Ovary (tissue), 9 donors: Measurements from ENCODE around the gene ATP13A3. TPM values are rescaled to one million over a fixed set of nuclear protein-coding genes. Genes with fewer than 3 reads are reported as not detected.

Experiments used
- DNase-seq, 5 donors: peaks; one replicate each; pipeline ENCODE4 v3.0.0-alpha.2; 2019 to 2020
- H3K27ac ChIP-seq, 2 donors: fragments of 200-600 bp; one replicate each; pipeline versions ENCODE4 v1.5.1 to v1.8.0; 2019 to 2022
- H3K27me3 ChIP-seq: fragments of 200-600 bp; one replicate; pipeline ENCODE4 v1.8.0; 2022
- H3K36me3 ChIP-seq: fragments of 200-600 bp; sonication (generic); one replicate; pipeline ENCODE4 v1.5.1; 2019
- H3K4me1 ChIP-seq: one replicate; pipeline ENCODE4 v1.8.1; 2013; ENCODE audit warnings: mild to moderate bottlenecking, moderate library complexity; ENCODE audit not compliant: insufficient read depth
- H3K4me3 ChIP-seq: fragments of 200-600 bp; sonication (generic); one replicate; pipeline ENCODE4 v1.5.1; 2017
- H3K9me3 ChIP-seq, 2 donors: fragments of 200-600 bp in 1 of 2; sonication (generic) in 1 of 2; one replicate each; pipeline versions ENCODE4 v1.5.1 to v1.8.1; 2013 to 2019; ENCODE audit warnings: mild to moderate bottlenecking in 1 of 2, moderate library complexity in 1 of 2
- EP300 ChIP-seq: sonication (generic); formaldehyde crosslinking; IDR thresholded peaks from one replicate; pipeline ENCODE4 v1.6.1; 2017; ENCODE audit warnings: antibody characterized with exemption
- POLR2A ChIP-seq: fragments of 450-650 bp; IDR thresholded peaks from one replicate; pipeline ENCODE4 v1.6.1; 2017; ENCODE audit warnings: antibody characterized with exemption, mild to moderate bottlenecking, moderate library complexity
- WGBS, 3 donors: extraction: QIAGEN DNeasy Blood & Tissue Kit in 1 of 3; methylation state at CpG; one replicate each; pipeline versions ENCODE4 v1.1.5 to v1.1.7; 2013 to 2017; 5-methylcytosine and 5-hydroxymethylcytosine counted together
- intact Hi-C, 4 donors: fragments of 100-400 bp; cut with DNase I; formaldehyde crosslinking; loops; one replicate each; pipeline versions ENCODE4 v1.11.0 to v1.15.1; 2022 to 2023
- polyA plus RNA-seq, 2 donors: library from polyadenylated mRNA; stranded (reverse); fragments of 200-250 nt in 1 of 2; fragments of 350-450 nt in 1 of 2; fragmentation: Illumina TruSeq in 1 of 2; extraction: RNeasy Lipid Tissue Mini Kit (QIAGEN cat#74804) in 1 of 2; gene quantifications; one replicate each; pipeline ENCODE4 v1.2.3, GENCODE V29; 2013 to 2014
- total RNA-seq, 7 donors: library from RNA; depleted of rRNA in 2 of 7; stranded (reverse); fragments of >200 nt in 2 of 7; fragmentation: NEBNext Ultra II Directional in 3 of 7; extraction: Animal tissue kit (Norgen Biotek cat#: 25700) in 3 of 7; gene quantifications; one replicate each; pipeline versions ENCODE4 v1.1.0 to v1.2.4, GENCODE V29; 2016 to 2023
- TF ChIP-seq, protein P1 (sequence below), 3 donors: fragments of 450-650 bp in 2 of 3; fragments of 200-600 bp in 1 of 3; IDR thresholded peaks; one replicate each; pipeline versions ENCODE4 v1.5.1 to v1.8.0; 2016 to 2022; ENCODE audit warnings: antibody characterized with exemption in 3 of 3, mild to moderate bottlenecking in 1 of 3
- donor health status: DM: no; HTN: no; CAD: no; lungs with moderate emphysema.
- donor health status: DM: no; HTN: no; CAD: no.
- donor health status: Bipolar disorder and iron deficiency.
- donor health status: DM: yes; HTN: yes; CAD: no.
- donor health status: DM: no; HTN: no; CAD: no.
- donor health status: DM: yes; HTN: yes; CAD: no.

Gene ATP13A3
- total and polyA plus RNA-seq, 9 donors: 13.7 to 101 (median 52.4) TPM

DNA sequence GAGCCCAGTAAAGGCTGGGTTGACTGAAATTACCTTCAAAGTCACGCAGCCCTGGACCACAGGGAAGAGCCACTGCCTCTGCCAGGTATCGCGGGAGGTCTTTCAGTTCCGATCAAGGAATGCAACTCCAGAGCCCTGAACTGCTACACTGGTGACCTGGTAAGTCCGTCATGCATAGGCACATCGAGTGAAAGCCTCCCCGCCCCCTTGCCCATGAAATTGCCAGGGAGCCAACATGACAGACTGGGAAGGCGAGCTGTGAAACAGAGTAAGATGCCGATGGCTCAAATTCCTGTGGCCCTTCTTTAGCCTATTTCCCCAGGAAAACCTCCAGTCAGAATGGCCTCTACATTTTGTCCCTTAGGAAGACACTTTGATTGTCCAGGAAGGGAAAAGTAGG is 85.5 kb downstream of the ATP13A3 start:
- Histone ChIP-seq H3K4me1 (no peaks in the 10 kb centered on the region), H3K4me3 (no peak overlapping the region), H3K27ac (no peak overlapping the region), H3K27me3 (no peaks in the 10 kb centered on the region), H3K36me3 (no peaks in the 10 kb centered on the region), H3K9me3 (no peaks in the 10 kb centered on the region)
- intact Hi-C loops: loop anchor here in 3 of 4 donors (5.0 to 10.0 kb wide), 3 partner anchors 59 to 69 kb away; no protein-coding TSS in a partner anchor
- TF ChIP-seq EP300 (no peak), POLR2A (no peak)
- TF ChIP-seq, protein P1, sequence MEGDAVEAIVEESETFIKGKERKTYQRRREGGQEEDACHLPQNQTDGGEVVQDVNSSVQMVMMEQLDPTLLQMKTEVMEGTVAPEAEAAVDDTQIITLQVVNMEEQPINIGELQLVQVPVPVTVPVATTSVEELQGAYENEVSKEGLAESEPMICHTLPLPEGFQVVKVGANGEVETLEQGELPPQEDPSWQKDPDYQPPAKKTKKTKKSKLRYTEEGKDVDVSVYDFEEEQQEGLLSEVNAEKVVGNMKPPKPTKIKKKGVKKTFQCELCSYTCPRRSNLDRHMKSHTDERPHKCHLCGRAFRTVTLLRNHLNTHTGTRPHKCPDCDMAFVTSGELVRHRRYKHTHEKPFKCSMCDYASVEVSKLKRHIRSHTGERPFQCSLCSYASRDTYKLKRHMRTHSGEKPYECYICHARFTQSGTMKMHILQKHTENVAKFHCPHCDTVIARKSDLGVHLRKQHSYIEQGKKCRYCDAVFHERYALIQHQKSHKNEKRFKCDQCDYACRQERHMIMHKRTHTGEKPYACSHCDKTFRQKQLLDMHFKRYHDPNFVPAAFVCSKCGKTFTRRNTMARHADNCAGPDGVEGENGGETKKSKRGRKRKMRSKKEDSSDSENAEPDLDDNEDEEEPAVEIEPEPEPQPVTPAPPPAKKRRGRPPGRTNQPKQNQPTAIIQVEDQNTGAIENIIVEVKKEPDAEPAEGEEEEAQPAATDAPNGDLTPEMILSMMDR (IDR thresholded peaks at IDR 0.05): no peak
- no peak for DNase-seq
- WGBS, 3 donors: 88 to 89% (median 89%) methylated on average over 9 of the region's 9 CpGs

- no peak for DNase-seq
- Histone ChIP-seq H3K9me3 (no peaks in the 10 kb centered on the region), H3K27ac (no peak overlapping the region), H3K4me1 (peaks cover 1% of the 10 kb centered on the region), H3K27me3 (no peaks in the 10 kb centered on the region), H3K36me3 (no peaks in the 10 kb centered on the region), H3K4me3 (no peak overlapping the region)
- no peak for TF ChIP-seq EP300
- no peak for TF ChIP-seq POLR2A
- TF ChIP-seq, protein P1 (IDR thresholded peaks at IDR 0.05): no peak
- 86 to 91% (median 89%) methylated on average over 15 of the region's 15 CpGs for WGBS, 3 donors
- intact Hi-C loops: loop anchor here (5.0 to 10.0 kb wide), 4 partner anchors 58 to 68 kb away; no protein-coding TSS in a partner anchor
Measured at GRCh38 chr3:194399874-194400411, 86.9 kb downstream of the ATP13A3 start.

DNA sequence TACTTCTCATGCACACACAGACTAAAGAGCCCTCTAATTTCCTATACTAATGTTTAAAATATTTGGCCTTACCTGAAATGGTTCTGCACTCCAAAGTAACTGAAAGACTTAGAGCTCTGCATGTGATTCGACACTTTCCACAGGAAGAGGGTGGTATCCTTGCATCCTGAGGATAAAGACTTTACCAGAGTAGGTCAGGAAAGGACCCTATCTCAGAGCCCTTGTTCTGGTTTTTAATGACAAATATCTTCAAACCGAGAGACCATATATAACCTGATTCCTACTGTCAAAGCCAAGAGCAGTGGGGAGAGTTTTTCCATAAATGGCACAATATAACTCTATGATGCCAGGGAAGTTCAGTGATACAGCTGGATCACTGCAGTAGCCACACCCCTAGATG is 87.6 kb downstream of the ATP13A3 start, which contains the start of gene GP5:
TSS of gene GP5 (minus strand) at position 101 of the 400 bp plus-strand sequence. CDS start 984 bp downstream, outside the sequence.
- TF ChIP-seq POLR2A (no peak), EP300 (no peak)
- TF ChIP-seq, protein P1 (IDR thresholded peaks at IDR 0.05): no peak
- Histone ChIP-seq H3K4me3 (no peak within 1 kb of the TSS), H3K27ac (no peak within 1 kb of the TSS), H3K4me1 (peaks cover 1% of the 10 kb centered on the region), H3K27me3 (no peaks in the 10 kb centered on the region), H3K9me3 (no peaks in the 10 kb centered on the region), H3K36me3 (no peaks in the 10 kb centered on the region)
- 77 to 82% (median 82%) methylated on average over 2 of the region's 2 CpGs for WGBS, 3 donors
- no peak for DNase-seq
- intact Hi-C loops: loop anchor here in 1 of 4 donors (5.0 kb wide), 1 partner anchor 62 kb away; no protein-coding TSS in a partner anchor

GRCh38 chr3:194397757-194398312 is 89.0 kb downstream of the ATP13A3 start:
- 6 to 13% (median 8%) methylated on average over 38 of the region's 38 CpGs for WGBS, 3 donors
- H3K36me3 ChIP-seq: no peaks in the 10 kb centered on the region
- no peak overlapping the region for H3K27ac ChIP-seq
- DNase-seq: peak in 1 of 5 donors; percentile 48
- intact Hi-C loops: loop anchor here in 1 of 4 donors (5.0 kb wide), 1 partner anchor 61 kb away; no protein-coding TSS in a partner anchor
- H3K9me3 ChIP-seq: no peaks in the 10 kb centered on the region
- peaks cover 1% of the 10 kb centered on the region for H3K4me1 ChIP-seq
- H3K27me3 ChIP-seq: no peaks in the 10 kb centered on the region
- no peak overlapping the region for H3K4me3 ChIP-seq
- TF ChIP-seq POLR2A (no peak), EP300 (no peak)
- TF ChIP-seq, protein P1 (IDR thresholded peaks at IDR 0.05): no peak
